AG04449 (cell line): ENCODE results near the gene KRTAP26-1.

Experiments used
- CTCF ChIA-PET: fragments of 350-600 bp; formaldehyde crosslinking; extraction: SDS; loops from one replicate; lab custom pipeline; 2021; ENCODE audit warnings: antibody characterized with exemption; lab: Yijun Ruan, JAX
- POLR2A ChIA-PET: fragments of 400-600, 350-600 bp; formaldehyde crosslinking; extraction: SDS; loops from one replicate; lab custom pipeline; 2020; ENCODE audit warnings: antibody characterized with exemption, inconsistent platforms; lab: Yijun Ruan, JAX
- DNase-seq: peaks from one replicate; pipeline ENCODE4 v3.0.0-alpha.2; 2010; ENCODE audit warnings: low read depth, low spot score
- H3K4me3 ChIP-seq: 2 replicates; pipeline ENCODE4 v1.5.1; 2011; ENCODE audit warnings: low read depth, mild to moderate bottlenecking, control low read depth, low read length
- TF ChIP-seq, protein P1 (sequence below): IDR thresholded peaks from one replicate; pipeline ENCODE4 v1.5.1; 2011; ENCODE audit warnings: mild to moderate bottlenecking, moderate library complexity, low read length, control low read depth, inconsistent platforms; ENCODE audit not compliant: insufficient read depth; ENCODE audit errors: missing control alignments

The KRTAP26-1 gene, protein sequence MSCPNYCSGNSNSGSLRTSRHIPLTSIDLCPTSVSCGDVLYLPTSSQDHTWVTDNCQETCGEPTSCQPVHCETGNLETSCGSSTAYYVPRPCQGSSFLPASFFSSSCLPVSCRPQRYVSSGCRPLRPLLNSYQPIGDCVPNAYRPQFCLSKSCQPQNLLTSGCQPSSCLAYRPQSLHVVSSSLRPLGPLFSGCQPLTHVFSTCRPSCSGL

DNA sequence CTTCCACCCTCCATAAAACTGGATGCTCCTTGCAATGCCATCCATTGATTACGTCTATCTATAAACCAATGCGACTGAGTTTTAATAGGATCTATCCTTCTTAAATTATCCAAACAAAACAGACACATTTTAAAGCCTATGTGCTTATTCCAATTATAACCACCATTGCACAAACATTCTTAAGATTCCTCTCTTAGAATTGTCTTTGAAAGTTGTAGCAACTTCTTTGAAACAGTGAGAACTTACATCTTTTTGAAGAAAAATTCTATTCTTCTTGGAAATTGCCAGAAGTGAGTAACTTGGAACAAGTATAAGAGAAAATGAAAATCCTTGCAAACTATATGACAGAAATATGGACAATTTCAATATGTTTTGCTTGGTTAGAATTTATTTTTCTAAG is at the start of gene KRTAP26-1:
Gene KRTAP26-1, minus strand, starts transcription at position 101 of the 400 bp plus-strand sequence. CDS start 280 bp downstream, outside the sequence.
- POLR2A ChIA-PET, result no interaction called here
- no peak for DNase-seq
- no peak within 1 kb of the TSS for H3K4me3 ChIP-seq
- CTCF ChIA-PET, result no interaction called here
- TF ChIP-seq, protein P1, sequence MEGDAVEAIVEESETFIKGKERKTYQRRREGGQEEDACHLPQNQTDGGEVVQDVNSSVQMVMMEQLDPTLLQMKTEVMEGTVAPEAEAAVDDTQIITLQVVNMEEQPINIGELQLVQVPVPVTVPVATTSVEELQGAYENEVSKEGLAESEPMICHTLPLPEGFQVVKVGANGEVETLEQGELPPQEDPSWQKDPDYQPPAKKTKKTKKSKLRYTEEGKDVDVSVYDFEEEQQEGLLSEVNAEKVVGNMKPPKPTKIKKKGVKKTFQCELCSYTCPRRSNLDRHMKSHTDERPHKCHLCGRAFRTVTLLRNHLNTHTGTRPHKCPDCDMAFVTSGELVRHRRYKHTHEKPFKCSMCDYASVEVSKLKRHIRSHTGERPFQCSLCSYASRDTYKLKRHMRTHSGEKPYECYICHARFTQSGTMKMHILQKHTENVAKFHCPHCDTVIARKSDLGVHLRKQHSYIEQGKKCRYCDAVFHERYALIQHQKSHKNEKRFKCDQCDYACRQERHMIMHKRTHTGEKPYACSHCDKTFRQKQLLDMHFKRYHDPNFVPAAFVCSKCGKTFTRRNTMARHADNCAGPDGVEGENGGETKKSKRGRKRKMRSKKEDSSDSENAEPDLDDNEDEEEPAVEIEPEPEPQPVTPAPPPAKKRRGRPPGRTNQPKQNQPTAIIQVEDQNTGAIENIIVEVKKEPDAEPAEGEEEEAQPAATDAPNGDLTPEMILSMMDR, result no peak

DNA sequence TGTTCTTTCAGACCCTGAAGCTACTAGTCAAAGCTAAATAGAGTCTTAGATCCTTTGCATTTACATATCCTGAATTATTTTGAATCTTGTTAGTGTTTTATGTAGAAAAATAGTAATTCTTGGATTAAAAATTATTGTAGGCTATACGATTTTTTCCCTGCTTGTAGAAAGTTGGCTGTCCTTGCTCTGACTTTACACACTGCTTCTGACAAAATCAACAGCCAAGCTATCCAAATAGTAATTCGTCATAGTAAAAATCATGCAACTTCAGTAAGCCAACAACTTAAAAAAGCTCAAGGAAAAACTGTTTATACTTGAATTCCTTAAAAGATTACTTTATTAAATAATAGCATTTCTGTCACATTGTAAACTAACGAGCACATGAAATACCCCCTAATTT is 35.8 kb upstream of the KRTAP26-1 start:
- H3K4me3 ChIP-seq, result no peak overlapping the region
- no peak for DNase-seq
- TF ChIP-seq, protein P1, result no peak
- ChIA-PET CTCF (no interaction called here), POLR2A (no interaction called here)

DNA sequence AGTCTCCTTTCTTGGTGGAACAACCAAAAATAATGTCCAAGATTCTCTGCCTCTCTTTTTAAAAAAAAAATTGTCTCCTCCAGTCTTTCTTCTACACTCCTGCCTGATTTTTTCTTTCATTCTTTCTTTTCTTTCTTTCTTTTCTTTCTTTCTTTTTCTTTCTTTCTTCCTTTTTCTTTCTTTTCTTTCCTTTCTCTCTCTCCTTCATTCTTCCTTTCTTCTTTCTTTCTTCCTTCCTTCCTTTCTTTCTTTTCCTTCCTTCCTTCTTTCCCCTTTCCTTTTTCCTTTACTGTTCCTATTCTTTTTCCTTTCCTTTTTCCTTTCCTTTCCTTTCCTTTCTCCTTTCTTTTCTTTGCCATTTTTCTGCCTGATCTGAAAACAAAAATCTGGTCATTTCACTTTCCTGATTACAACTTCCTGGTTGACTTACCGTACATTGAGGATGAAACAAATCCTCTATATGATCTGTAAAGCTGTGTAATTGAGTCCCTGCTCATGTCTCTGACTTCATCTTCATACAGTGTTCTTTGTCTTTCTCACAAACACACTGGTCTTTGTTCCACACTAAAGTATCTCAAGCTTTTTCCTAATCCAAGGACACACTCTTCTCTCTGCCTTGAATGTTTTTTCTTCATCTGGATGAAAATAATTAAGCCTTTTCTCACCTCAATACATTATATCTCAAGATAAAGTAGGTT is 34.3 kb upstream of the KRTAP26-1 start:
- POLR2A ChIA-PET, result no interaction called here

DNA sequence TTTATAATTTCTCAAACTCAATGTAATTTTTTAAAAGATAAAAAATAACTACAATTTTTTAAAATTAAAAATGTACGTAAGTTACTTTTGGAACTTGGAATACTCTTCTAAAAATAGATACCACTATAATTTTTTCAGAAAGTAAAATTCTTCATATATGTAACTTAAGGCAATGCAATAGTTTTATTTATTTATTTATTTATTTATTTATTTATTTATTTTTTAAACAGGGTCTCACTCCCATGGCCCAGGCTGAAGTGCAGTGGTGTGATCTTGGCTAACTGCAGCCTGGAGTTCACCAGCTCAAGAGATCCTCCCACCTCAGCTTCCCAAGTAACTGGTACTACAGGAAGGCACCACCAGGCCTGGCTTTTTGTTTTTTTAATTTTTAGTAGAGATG is 31.4 kb upstream of the KRTAP26-1 start:
- no peak overlapping the region for H3K4me3 ChIP-seq
- TF ChIP-seq, protein P1, result no peak
- DNase-seq, result no peak
- ChIA-PET POLR2A (no interaction called here), CTCF (interaction anchor here (0.9 kb wide), 1 partner anchor 746 kb away, joined by 3 read pairs; no protein-coding TSS in a partner anchor)

More for the DNA sequence above, 34.3 kb upstream of the KRTAP26-1 start:
- CTCF ChIA-PET, result no interaction called here
- no peak overlapping the region for H3K4me3 ChIP-seq
- DNase-seq, result no peak
- TF ChIP-seq, protein P1, result no peak

DNA sequence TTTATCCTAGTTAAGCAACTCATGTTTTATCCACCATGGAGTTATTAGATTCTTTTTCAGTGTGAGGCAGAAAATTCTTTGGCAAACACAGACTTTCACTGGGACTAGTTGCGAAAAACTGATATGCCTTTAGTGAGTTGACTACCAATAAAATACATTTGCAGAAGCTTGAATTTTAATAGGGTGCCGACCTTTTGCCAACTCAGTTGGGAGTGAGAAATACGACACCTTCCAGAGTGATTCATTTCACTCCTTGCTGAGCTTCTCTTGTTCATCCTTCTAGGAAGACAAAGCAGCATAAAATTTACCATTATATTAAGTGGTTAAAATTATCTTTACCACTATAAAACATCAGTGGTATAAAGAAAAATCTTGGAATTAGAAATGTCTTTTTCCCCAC is 29.5 kb upstream of the KRTAP26-1 start:
- POLR2A ChIA-PET, result no interaction called here

DNA sequence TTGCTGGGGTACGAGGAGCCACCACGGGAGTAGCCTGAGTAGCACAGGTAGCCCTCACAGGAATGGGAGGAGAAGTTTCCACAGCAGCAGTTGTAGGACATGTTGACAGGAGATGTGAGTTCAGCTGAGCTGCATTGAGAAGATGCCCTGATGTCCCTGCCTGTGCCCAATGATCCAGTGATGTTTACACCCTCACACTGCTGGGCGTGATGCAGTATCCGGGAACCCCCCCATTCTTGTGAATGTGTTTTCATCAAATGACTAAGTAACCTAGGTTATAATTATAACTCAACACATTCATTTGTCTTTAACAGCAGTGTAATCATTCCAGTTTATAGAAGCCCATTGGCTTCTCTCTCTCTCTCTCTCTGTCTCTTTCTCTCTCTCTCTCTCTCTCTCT is 28.4 kb upstream of the KRTAP26-1 start, which contains the start of gene KRTAP23-1:
Gene KRTAP23-1, minus strand, starts transcription at position 101 of the 400 bp plus-strand sequence. Its CDS starts 0 bp downstream, at position 101.
- CTCF ChIA-PET, result no interaction called here

More for the DNA sequence above, 29.5 kb upstream of the KRTAP26-1 start:
- H3K4me3 ChIP-seq, result no peak overlapping the region
- TF ChIP-seq, protein P1, result no peak
- CTCF ChIA-PET, result no interaction called here
- no peak for DNase-seq

More for the DNA sequence above, 28.4 kb upstream of the KRTAP26-1 start, which contains the start of gene KRTAP23-1:
- H3K4me3 ChIP-seq, result no peak within 1 kb of the TSS
- TF ChIP-seq, protein P1, result no peak
- POLR2A ChIA-PET, result no interaction called here
- no peak for DNase-seq
